ENCODE measurements around the gene GPC3. TPM values are rescaled to one million over a fixed set of nuclear protein-coding genes. Genes with fewer than 3 reads are reported as not detected.

Gene GPC3
- total and polyA plus RNA-seq, 4 donors, result 8.3 to 270 (median 52.4) TPM

- H3K4me1 ChIP-seq (ENCODE audit: control insufficient read depth in 5 of 5, insufficient read depth in 5 of 5, low read length in 5 of 5), result peaks cover 0 to 20% (median 0%) of the 10 kb centered on the region in 5 donors
- H3K27me3 ChIP-seq (ENCODE audit: control insufficient read depth in 3 of 3, insufficient read depth in 3 of 3, low read length in 2 of 3), result peaks cover 5 to 29% (median 17%) of the 10 kb centered on the region in 3 donors
- DNase-seq (peak in 2 of 3 donors; percentile 66 to 79), ATAC-seq (ENCODE audit: insufficient read depth, low FRiP score) (no peak)
- H3K9ac ChIP-seq (ENCODE audit: insufficient read depth in 1 of 2, low read length in 2 of 2), result peak overlapping the region in 1 of 2 donors; percentile 1
- H3K36me3 ChIP-seq (ENCODE audit: control insufficient read depth in 4 of 4, insufficient read depth in 4 of 4, low read length in 4 of 4), result no peaks in the 10 kb centered on the region
- no peak overlapping the region for H3K27ac ChIP-seq (ENCODE audit: low read depth in 1 of 2, low read length in 1 of 2)
- H3K4me3 ChIP-seq, result no peak overlapping the region
- 72 to 82% methylated on average over 2 of the region's 2 CpGs for WGBS, 2 donors
- H3K9me3 ChIP-seq (ENCODE audit: control insufficient read depth in 4 of 4, insufficient read depth in 3 of 4, low read length in 3 of 4), result peaks cover 0 to 2% (median 0%) of the 10 kb centered on the region in 4 donors
- TF ChIP-seq, protein P1, sequence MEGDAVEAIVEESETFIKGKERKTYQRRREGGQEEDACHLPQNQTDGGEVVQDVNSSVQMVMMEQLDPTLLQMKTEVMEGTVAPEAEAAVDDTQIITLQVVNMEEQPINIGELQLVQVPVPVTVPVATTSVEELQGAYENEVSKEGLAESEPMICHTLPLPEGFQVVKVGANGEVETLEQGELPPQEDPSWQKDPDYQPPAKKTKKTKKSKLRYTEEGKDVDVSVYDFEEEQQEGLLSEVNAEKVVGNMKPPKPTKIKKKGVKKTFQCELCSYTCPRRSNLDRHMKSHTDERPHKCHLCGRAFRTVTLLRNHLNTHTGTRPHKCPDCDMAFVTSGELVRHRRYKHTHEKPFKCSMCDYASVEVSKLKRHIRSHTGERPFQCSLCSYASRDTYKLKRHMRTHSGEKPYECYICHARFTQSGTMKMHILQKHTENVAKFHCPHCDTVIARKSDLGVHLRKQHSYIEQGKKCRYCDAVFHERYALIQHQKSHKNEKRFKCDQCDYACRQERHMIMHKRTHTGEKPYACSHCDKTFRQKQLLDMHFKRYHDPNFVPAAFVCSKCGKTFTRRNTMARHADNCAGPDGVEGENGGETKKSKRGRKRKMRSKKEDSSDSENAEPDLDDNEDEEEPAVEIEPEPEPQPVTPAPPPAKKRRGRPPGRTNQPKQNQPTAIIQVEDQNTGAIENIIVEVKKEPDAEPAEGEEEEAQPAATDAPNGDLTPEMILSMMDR (IDR thresholded peaks at IDR 0.05; ENCODE audit: control extremely low read depth, extremely low read depth), result no peak
Observed at GRCh38 chrX:133980406-133980805, 5.0 kb downstream of the GPC3 start.

GRCh38 chrX:133979641-133980230, 5.7 kb downstream of the GPC3 start:
- Histone ChIP-seq H3K27ac (ENCODE audit: low read depth in 1 of 2, low read length in 1 of 2) (no peak overlapping the region), H3K4me3 (no peak overlapping the region), H3K4me1 (ENCODE audit: control insufficient read depth in 5 of 5, insufficient read depth in 5 of 5, low read length in 5 of 5) (peaks cover 0 to 20% (median 0%) of the 10 kb centered on the region in 5 donors), H3K9ac (ENCODE audit: insufficient read depth in 1 of 2, low read length in 2 of 2) (peak overlapping the region in 1 of 2 donors; percentile 1), H3K9me3 (ENCODE audit: control insufficient read depth in 4 of 4, insufficient read depth in 3 of 4, low read length in 3 of 4) (peaks cover 0 to 2% (median 0%) of the 10 kb centered on the region in 4 donors), H3K36me3 (ENCODE audit: control insufficient read depth in 4 of 4, insufficient read depth in 4 of 4, low read length in 4 of 4) (no peaks in the 10 kb centered on the region), H3K27me3 (ENCODE audit: control insufficient read depth in 3 of 3, insufficient read depth in 3 of 3, low read length in 2 of 3) (peaks cover 5 to 29% (median 17%) of the 10 kb centered on the region in 3 donors)
- DNase-seq (no peak), ATAC-seq (ENCODE audit: insufficient read depth, low FRiP score) (no peak)
- TF ChIP-seq, protein P1 (IDR thresholded peaks at IDR 0.05; ENCODE audit: control extremely low read depth, extremely low read depth), result no peak
- WGBS, 2 donors, result 59 to 84% methylated on average over 3 of the region's 3 CpGs

DNA sequence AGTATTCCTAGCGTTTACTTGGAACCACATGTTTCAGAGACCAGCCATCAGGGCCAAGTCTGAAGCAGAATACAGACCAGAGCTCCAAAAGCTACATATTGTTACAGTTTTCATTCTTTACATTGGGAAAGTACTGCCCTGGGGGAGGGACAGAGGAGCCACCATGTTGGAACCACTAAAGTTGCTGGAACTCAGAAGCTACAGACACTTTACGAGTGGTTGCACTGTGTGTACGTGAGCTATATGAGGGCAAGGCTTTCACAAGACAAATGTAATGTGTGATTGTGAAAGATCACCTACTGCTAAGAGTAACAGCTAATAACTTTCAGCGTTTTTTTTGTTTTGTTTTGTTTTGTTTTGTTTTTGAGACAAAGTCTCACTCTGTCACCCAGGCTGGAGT, 11.7 kb downstream of the GPC3 start:
- no peak overlapping the region for H3K4me3 ChIP-seq
- DNase-seq (no peak), ATAC-seq (ENCODE audit: insufficient read depth, low FRiP score) (no peak)
- H3K27ac ChIP-seq (ENCODE audit: low read depth in 1 of 2, low read length in 1 of 2), result no peak overlapping the region
- H3K4me1 ChIP-seq (ENCODE audit: control insufficient read depth in 5 of 5, insufficient read depth in 5 of 5, low read length in 5 of 5), result peaks cover 0 to 8% (median 0%) of the 10 kb centered on the region in 5 donors
- no peaks in the 10 kb centered on the region for H3K9me3 ChIP-seq (ENCODE audit: control insufficient read depth in 4 of 4, insufficient read depth in 3 of 4, low read length in 3 of 4)
- TF ChIP-seq, protein P1 (IDR thresholded peaks at IDR 0.05; ENCODE audit: control extremely low read depth, extremely low read depth), result no peak
- no peak overlapping the region for H3K9ac ChIP-seq (ENCODE audit: insufficient read depth in 1 of 2, low read length in 2 of 2)
- no peaks in the 10 kb centered on the region for H3K36me3 ChIP-seq (ENCODE audit: control insufficient read depth in 4 of 4, insufficient read depth in 4 of 4, low read length in 4 of 4)
- WGBS, 2 donors, result 79 to 85% methylated on average over 4 of the region's 4 CpGs
- peaks cover 0 to 24% (median 14%) of the 10 kb centered on the region in 3 donors for H3K27me3 ChIP-seq (ENCODE audit: control insufficient read depth in 3 of 3, insufficient read depth in 3 of 3, low read length in 2 of 3)
